Measurements from ENCODE around the gene ADTRP.
"Not testable (repeated sequence)": the region's sequence is repeated elsewhere in the genome, so short reads cannot be mapped to it uniquely, and the experiment has no call there.

The ADTRP gene

DNA sequence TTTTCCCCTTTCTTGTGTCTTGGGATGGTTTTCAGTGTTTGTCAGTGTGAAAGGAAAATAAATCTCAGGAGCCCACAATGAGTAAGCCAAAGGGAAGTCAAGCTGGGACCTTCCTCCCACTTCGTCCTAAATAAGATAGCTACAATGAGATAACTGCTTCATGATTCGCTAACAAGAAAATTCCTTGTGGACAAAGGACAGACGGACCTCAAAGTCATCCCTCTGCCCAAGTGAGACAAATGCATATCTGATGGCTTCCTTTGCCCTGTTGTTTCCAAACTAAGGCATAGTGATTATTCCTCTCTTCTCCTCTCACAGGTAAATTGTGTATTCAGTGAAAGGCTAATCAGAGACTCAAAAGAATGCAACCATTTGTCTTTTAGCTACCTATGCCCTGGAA is 26.1 kb upstream of the ADTRP start:
- DNase-seq (ENCODE audit: extremely low spot score, insufficient read length, low read depth) (no peak), FAIRE-seq (no peak)

DNA sequence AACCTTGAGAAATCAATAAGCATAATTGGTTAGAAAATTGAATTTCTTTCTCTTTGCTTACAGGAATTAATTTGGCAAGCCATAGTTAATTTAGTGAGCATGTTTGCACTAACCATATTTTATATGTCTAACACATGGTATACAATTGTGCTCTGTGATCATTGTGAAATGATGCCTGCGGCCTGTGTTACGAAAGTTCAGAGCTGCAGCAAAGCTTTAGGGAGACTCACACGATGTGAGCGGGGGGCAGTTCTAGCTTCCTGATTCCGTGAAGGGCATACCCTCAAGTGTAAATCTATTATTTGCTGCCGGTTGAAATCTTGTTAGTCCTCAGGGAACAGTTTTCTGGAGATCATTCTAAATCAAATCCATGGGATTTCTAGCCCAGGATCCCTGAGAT is 25.5 kb upstream of the ADTRP start:
- FAIRE-seq = no peak

GRCh38 chr6:11803591-11803971 is 25.0 kb upstream of the ADTRP start:
- FAIRE-seq = no peak

More for the DNA sequence above, 25.5 kb upstream of the ADTRP start:
- DNase-seq (ENCODE audit: extremely low spot score, insufficient read length, low read depth) = no peak

DNA sequence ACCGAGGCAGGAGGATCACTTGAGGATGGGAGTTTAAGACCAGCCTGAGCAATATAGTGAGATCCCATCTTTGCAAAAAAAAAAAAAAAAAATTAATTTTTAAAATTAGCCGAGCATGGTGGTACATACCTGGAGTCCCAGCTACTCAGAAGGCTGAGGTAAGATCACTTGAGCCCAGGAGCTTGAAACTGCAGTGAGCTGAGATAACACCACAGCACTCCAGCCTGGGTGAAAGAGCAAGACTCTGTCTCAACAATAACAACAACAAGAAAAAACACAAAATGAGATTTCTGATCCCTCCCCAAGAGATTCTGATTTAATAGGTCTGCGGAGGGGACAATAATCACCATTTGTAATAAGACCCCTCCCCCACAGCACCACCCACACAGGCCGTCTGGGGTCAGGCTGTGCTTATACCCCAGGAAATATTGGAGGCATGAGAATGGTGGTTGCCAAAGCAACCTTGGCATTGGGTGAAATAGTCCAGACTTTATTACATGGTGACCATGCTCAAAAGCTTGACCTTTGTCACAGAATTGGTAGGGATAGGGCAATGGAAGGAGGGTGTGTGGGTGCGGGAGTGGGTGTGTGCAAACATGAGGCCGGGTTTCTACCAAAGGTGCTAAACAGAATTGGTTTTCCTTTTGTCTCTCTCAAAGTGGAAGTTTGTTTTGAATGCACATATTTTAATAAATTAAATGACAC is 24.4 kb upstream of the ADTRP start:
- DNase-seq (ENCODE audit: extremely low spot score, insufficient read length, low read depth) = no peak
- no peak for FAIRE-seq

More at GRCh38 chr6:11803591-11803971, 25.0 kb upstream of the ADTRP start:
- no peak for DNase-seq (ENCODE audit: extremely low spot score, insufficient read length, low read depth)

GRCh38 chr6:11800531-11800930 is 21.9 kb upstream of the ADTRP start:
- peak; percentile 58 for FAIRE-seq

DNA sequence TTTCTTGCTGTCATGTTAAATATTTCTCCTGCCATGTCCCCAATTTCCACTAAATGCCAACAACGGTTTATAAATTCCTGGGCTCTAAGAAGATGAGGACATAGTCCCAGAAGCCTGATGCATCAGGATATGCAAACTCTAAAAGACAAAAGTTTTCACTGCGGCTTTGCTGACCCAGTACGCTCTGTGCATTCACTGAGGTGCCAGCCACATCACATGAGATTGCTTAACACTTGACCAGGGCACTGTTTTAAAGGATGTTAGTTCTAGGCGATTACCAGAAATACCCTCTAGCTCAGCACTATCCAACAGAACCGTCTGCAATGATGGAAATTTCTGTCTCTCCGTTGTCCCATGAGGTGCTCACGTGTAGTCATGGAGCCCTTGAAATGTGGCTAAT is 19.9 kb upstream of the ADTRP start:
- FAIRE-seq (no peak), DNase-seq (ENCODE audit: extremely low spot score, insufficient read length, low read depth) (no peak)

More at GRCh38 chr6:11800531-11800930, 21.9 kb upstream of the ADTRP start:
- DNase-seq (ENCODE audit: extremely low spot score, insufficient read length, low read depth) = not testable (repeated sequence)

- DNase-seq (ENCODE audit: extremely low spot score, insufficient read length, low read depth) = no peak
- no peak for FAIRE-seq
Measured at GRCh38 chr6:11798096-11798495, 19.5 kb upstream of the ADTRP start.

DNA sequence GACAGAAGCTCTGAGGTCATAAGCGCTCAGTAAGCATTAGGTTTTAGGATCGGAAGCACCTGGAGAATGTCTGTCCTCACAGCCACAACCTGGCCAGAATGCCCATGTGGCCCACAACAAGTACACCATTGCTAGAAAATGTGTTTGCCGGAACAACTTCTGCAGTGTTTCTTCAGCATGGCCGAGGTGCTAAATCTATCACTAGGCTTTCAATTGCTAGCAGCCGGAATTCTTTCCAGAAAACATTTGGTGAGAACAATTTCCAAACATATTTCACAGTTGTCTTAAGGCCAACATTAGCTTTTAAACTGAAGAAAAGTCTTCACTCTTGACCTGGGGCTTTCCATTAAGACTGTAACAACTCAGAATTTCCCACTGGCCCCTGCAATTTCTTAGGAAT is 18.2 kb upstream of the ADTRP start:
- DNase-seq (ENCODE audit: extremely low spot score, insufficient read length, low read depth) (no peak), FAIRE-seq (no peak)

DNA sequence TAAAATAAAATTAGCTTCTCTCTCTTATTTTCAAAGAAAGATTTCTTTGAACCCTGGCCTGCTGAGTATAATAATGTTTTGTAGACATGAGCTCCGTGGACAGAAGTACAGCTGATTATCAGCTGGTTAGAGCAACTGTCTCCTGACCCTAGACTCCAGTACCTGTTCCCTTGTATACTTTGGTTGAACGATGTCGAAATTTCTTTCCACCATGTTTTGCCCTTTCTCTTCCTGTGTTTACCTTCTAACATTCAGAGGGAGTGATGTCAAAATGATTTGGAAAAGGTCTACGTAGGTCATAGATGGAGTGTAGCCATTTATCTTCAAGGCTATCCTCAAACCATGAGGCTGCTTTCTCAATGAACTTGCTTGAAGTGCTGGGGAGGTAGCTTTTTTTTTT is 16.8 kb upstream of the ADTRP start:
- no peak for DNase-seq (ENCODE audit: extremely low spot score, insufficient read length, low read depth)
- FAIRE-seq = no peak

- FAIRE-seq (no peak), DNase-seq (ENCODE audit: extremely low spot score, insufficient read length, low read depth) (no peak)
Measured at GRCh38 chr6:11793277-11793676, 14.7 kb upstream of the ADTRP start.

DNA sequence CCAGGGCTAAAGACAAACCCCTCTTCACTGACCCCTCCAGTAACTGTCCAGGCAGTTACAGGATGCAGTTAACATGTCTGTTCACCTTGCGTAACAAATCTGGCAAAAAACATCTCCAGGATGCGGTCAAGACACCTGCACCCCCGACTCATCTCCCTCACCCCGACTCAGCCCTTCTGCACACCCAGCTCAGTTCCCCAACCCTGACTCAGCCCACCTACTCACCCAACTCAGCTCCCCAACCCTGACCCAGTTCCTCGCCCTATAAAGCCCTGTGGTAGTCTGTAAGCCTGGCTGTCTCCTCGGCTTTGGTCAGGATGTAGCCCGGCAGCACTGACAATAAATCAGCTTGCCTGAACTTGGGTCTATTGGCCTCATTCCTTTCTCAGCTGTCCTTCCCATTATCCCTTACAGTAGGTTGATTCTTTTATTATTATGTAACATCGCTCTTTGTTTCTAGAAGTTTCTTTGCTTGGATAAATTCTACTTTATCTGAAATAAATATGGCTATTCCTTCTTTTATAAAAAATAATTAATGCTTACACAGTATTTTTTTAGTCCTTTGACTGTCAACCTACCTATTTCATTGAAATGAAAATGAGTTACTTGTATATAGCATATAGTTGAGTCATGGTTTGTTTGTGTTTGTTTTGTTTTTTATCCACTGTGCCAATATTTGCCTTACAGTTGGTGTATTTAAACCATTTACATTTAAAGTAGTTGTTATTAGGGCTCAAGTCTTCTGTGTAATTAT is 12.9 kb upstream of the ADTRP start:
- DNase-seq (ENCODE audit: extremely low spot score, insufficient read length, low read depth) (no peak), FAIRE-seq (no peak)

DNA sequence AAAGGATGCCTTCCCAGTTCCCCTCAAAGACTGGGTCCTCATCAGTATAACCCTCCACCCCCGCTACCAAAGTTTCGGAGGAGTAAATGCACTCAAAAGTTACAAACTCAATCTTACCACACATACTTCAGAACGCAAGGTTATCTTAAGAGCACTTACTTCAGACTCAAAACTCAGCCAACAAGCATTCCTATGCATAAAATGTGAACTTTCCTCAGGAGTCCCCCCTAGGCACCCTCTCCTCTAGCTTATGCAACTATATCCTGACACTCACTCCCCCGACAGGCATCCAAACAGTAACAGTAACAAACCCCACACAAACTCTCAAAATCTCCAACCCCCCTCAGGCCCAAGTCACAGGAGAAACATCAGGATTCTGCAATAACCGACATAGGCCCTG is 11.1 kb upstream of the ADTRP start:
- DNase-seq (ENCODE audit: extremely low spot score, insufficient read length, low read depth) (no peak), FAIRE-seq (no peak)

DNA sequence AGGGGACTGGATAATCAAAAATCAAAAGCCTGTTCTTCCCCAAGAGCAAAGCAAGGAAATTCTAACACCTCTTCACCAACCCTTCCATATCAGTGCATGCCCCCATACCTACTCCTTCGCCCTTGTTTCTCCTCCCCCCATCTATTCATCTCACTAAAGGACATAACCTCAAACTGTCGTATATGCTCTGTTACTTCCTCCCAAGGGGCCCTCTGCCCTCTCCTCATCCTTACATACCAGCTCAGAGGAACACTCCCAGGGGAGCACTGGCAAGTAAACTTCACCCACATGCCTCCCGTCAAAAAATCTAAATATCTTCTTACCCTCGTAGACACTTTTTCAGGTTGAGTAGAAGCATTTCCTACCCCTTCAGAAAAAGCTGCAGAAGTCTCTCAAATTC is 9.4 kb upstream of the ADTRP start:
- FAIRE-seq = no peak
- DNase-seq (ENCODE audit: extremely low spot score, insufficient read length, low read depth) = no peak

DNA sequence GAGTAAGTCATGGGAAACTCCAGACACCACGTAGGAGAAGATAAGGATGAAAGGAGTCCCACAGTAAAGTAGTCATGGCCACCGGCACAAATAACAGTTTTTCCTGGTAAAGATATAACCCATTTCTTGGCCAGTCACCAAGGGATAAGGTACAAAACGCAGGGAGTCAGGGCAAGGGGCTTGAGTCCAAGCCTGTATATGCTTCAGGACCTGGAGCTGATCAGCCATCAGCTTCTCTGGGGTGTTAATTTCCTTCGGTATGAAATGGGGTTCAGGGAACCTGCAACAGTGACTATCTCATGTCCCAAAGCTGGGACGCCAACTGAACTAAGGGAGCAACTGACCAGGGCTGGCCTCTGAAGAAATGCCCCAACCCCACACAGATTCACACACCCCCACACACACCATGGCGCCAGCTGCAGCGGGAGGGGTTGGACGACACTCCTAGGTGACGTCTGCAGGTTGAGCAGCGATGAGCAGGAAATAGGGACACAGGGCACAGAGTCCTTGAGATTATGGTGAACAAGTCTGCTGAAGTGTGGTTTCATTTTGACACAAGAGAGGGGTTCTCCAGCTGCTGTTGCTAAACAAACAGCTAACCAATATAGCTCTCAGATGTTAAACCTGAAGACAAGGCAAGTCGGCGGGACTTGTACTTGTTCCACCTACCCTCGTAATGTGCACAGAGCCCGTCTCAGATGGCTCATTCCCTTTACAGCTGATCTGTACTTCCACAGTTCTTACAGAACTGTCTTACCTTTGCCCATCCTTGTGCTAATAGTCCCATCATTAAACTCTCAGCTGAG is 7.4 kb upstream of the ADTRP start:
- DNase-seq (ENCODE audit: extremely low spot score, insufficient read length, low read depth) = peak; percentile 76
- peak; percentile 97 for FAIRE-seq

DNA sequence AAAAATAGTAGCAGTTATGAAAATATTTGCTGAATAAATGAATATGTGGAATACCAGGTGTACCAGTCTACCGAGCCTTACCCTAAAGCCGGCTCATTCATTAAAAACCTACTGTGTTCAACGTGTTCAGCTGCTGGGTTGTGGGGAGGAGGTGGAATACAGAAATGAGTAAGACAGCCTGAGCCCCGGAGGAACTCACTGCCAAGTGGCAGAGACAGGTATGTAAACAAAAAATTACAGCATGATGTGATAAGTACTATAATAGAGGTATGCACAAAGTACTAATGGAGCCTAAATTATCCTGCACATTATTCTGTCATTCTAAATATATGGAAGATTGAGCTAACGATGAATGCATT is 6.8 kb upstream of the ADTRP start:
- FAIRE-seq (no peak), DNase-seq (ENCODE audit: extremely low spot score, insufficient read length, low read depth) (peak; percentile 44)

DNA sequence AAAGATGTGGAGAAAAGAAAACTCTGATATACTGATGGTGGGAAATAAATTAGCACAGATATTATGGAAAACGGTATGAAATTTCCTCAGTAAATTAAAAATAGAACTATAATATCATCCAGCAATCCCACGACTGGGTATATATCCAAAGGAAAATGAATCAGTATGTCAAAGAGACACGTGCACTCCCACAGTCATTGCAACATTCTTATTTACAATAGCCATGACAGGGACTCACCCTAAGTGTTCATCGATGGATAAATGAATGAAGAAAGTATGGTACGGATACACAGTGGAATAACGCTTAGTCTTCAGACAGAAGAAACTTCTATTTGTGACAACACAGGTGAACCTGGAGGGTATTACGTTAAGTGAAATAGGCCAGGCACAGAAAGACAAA is 5.7 kb upstream of the ADTRP start:
- DNase-seq (ENCODE audit: extremely low spot score, insufficient read length, low read depth) = no peak
- no peak for FAIRE-seq

- DNase-seq (ENCODE audit: extremely low spot score, insufficient read length, low read depth) (no peak), FAIRE-seq (no peak)
Measured at GRCh38 chr6:11783524-11784064, 5.0 kb upstream of the ADTRP start.

GRCh38 chr6:11782524-11782923 is 3.9 kb upstream of the ADTRP start:
- FAIRE-seq (no peak), DNase-seq (ENCODE audit: extremely low spot score, insufficient read length, low read depth) (no peak)

DNA sequence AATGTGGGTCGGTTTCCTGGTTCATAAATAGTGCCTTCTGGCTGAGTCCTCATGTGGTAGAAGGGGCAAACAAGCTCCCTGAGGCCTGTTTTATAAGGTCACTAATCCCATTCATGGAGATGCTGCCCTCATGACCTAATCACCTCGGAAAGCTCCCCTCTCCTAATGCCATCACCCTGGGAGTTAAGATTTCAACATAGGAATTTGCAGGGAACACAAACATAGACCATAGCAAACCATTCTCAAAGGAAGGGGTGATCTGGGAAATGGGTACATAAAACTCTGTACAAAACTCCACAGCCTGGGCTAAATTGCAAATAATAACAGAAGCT is 1.5 kb upstream of the ADTRP start:
- FAIRE-seq = no peak
- DNase-seq (ENCODE audit: extremely low spot score, insufficient read length, low read depth) = no peak

GRCh38 chr6:11779329-11780096 is 910 bp upstream of the ADTRP start:
- FAIRE-seq (no peak), DNase-seq (ENCODE audit: extremely low spot score, insufficient read length, low read depth) (no peak)

Measured in GM18507 (cell line).